Renal cortex interstitium (tissue), 11 donors: ENCODE data around the gene MRPL10. TPM values are rescaled to one million over a fixed set of nuclear protein-coding genes. Genes with fewer than 3 reads are reported as not detected.

Source experiments
- DNase-seq, 11 donors: peaks; one replicate each; pipeline ENCODE4 v3.0.0-alpha.2; 2013; ENCODE audit warnings: low read depth in 9 of 11, low spot score in 4 of 11; ENCODE audit errors: extremely low read depth in 1 of 11
- polyA plus RNA-seq, 3 donors: library from polyadenylated mRNA; unstranded; fragments of 120-200 nt; gene quantifications; one replicate each; pipeline ENCODE4 v1.2.1, GENCODE V29; 2013; ENCODE audit not compliant: insufficient read length in 3 of 3

Gene MRPL10
- polyA plus RNA-seq, 3 donors = 54.0 to 58.9 (median 58.4) TPM

DNA sequence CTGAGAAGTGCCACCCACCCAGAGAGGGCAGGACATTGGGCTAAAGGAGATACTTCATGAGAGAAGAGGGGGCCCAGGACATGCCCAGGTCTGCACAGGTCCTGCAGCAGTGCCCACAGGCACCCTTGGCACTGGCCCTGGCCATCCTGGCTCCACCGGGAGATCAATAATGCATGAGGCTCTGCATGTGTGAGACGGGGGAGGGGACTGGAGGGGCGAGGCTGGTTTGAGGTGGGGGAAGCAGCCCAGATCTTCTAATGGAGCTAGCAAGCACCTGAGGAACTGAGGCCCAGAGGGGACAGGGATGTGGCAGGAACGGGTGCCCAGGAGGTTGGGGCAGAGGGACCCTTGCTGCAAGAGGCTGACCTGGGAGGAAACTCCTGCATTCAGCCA, 10.3 kb downstream of the MRPL10 start:
- DNase-seq = no peak

DNA sequence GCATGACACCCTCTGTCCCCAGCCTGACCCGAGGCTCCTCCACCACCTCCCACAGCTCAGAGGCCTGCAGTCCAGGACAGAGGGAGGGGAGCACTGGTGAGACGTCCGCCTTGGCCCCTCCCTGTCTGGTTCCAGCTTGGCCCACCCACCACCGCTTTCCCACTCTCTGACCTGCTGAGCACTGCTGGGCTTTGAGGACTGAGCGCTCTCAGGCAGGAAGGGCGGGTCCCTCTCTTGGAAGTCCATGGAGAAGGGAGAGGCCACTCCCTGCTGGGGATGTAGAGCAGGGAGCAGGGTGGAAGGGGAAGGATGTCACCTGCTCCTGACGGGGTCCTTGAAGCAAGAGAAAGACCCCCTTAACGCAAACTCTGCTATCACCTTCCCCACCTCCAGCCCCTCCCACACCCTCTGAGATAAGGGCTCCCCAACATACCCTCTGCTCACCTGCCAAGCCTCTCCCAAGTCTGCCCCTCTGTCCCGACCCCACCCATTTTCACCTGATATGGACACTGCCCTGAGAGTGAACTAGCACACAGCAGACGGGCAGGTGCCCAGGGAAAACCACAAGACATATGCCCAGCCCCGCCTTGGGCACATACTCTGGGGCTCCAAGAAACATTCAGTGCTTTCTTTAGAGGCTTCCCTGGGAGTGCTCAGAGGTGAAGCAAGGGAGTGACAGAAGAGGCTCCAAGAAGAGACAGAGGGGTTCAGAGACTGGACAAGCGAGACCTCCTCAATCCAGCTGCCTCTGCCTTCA, 11.1 kb downstream of the MRPL10 start:
- DNase-seq = no peak

DNA sequence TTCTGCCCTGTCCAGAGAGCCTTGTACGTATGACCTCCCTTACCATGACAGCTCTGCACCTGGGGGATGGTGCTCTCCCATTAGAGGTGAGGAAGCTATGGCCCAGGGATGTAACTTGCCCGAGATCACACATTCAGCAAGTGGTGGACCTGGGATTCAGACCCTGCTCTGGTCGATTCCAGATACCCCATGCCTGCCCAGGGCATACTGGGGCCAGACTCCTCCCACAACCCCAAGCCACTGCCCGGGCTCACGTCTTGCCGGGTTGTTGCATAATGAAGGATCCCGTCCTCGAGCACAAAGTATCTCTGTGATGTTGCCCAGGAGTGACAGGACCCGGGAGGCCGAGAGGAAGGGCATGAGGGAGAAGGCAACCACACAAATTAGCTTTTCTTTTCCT, 11.9 kb downstream of the MRPL10 start:
- DNase-seq = no peak

DNA sequence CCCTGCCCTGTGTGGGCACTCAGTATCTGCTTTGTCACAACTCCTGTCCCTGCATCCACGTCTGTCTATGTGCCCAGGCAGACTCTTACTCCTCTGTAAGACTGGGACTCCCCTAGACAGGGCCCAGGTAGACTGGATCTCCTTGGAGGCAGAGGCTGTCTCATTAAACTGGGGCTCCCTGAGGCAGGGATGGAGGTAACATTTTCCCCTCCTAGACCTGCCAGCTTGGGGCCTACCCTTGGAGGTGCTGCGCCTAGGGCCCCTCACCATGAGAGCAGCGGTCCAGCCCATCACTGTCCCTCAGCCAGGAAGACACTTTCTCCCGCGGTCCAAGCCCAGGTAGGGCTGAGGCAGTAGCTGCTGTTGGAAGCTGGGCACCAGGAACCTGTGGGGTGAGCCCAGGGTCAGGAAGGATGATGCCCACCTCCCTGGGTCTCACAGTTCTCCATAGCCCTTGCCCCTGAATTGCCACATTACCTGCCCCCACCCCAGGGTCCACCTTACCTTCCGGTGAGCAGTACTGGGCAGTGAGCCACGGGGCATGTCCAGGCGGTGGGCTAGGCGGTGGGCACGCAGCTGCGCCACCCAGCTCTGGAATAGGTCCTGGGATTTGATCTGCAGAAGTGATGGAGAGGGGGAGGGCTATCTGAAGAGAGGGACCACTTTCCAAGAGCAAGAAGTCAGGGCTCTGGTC, 13.2 kb downstream of the MRPL10 start:
- no peak for DNase-seq

DNA sequence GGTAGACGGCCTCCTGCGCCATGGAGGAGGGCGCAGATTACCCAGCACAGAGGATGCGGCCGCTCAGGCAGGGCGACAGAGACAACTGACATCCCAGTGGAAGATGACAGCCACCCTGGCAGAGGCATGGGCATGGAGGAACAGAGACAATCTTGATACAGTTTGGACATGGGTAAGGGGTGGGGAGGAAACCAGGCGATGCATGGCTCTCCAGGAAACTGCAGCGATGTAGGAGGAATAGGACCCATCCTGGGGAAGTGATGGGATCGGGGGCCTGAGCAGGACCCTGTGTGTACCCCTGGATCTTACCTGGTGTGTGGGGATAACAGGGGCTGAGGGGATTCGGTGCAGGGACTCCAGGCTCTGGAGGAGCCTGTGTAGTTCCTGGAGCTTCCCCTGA, 14.4 kb downstream of the MRPL10 start:
- no peak for DNase-seq

DNA sequence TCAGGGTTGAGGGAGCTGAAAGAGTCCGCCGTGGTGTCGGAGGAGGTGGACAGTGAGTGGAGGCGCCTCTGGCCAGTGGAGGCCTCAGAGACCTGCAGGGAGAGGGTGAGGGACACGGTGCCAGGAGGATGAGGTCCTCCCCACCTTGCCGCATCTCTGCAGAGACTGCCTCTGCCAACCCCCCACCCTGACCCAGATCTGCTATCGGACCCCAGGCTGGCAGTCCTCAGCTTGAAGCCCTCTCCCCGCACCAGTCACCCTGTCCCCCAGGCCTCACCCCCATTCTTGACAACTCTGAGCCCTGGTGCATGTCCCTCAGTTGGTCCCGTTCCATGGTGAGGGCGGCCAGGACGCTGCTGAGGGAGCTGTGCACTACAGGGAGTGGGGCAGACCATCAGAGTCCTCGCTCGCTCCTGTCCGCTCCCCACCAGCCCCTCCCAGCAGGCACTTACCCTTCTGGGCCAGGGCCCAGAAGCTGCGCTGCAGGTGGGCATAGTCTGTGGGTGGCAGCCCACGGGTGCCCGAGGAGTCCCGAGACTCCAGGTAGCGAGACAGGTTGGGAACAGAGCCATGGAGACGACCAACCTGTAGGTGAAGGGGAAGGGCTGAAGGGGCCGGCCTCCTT, 15.1 kb downstream of the MRPL10 start:
- DNase-seq = no peak

GRCh38 chr17:47815106-47815918, 16.0 kb downstream of the MRPL10 start:
- DNase-seq = no peak

- no peak for DNase-seq
Observed at GRCh38 chr17:47813512-47814031, 17.8 kb downstream of the MRPL10 start.

- no peak for DNase-seq
Observed at GRCh38 chr17:47813077-47813476, 18.3 kb downstream of the MRPL10 start.

- no peak for DNase-seq
Observed at GRCh38 chr17:47812146-47812920, 19.0 kb downstream of the MRPL10 start.

DNA sequence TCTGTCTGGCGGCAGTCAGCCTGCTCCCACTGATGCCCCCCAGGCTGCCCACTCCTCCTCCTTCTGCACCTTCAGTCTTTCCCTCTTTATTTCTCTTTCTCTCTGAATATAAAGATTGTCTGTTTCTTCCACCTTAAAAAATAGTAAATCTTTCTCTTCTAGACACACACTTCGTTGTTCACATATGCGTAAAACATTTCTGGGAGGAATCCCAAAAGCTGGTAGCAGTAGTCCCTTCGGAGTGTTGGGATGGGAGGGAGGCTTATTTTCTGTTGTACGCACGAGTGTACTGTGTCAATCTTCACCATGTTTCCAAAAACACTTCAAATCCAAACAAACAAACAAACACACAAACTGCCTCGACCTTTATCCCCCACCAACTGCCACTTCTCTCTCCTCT, 19.6 kb downstream of the MRPL10 start:
- no peak for DNase-seq

DNA sequence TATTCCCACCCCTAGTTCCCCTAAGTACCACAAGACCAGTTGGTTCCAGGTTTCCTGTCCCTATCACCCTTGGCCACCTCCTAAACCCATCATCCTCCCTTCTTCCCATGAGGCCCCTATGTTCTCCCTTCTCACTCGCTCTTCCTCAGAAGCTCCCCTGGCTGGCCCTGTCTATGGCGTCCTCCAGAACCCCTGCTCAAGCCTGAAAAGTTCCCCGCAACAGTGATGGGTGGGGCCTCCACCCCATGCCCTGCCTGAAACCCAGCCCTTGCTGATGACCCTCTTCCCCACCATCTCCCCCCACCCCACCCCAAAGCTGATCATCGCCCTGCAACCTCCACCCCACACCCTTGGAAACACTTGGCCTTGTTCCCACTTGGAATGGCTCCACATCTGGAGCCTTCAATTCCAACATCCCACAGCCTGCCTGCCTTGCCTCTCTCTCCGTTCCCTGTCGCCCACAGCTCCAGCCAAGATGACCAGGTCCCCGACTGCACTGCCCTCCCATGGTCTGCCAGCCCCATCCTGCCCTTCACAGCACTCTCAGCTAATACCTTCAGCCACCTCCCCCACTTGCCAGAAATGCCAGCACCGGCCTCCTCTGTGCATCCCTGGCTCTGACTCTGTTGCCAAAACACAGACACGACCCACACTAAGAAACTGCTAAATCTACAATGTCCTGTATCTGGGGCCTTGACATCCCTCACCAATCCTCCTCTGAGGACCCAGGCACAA, 20.3 kb downstream of the MRPL10 start:
- DNase-seq = no peak

- no peak for DNase-seq
Observed at GRCh38 chr17:47810200-47810821, 21.0 kb downstream of the MRPL10 start.

GRCh38 chr17:47808830-47809480, 22.4 kb downstream of the MRPL10 start:
- no peak for DNase-seq

DNA sequence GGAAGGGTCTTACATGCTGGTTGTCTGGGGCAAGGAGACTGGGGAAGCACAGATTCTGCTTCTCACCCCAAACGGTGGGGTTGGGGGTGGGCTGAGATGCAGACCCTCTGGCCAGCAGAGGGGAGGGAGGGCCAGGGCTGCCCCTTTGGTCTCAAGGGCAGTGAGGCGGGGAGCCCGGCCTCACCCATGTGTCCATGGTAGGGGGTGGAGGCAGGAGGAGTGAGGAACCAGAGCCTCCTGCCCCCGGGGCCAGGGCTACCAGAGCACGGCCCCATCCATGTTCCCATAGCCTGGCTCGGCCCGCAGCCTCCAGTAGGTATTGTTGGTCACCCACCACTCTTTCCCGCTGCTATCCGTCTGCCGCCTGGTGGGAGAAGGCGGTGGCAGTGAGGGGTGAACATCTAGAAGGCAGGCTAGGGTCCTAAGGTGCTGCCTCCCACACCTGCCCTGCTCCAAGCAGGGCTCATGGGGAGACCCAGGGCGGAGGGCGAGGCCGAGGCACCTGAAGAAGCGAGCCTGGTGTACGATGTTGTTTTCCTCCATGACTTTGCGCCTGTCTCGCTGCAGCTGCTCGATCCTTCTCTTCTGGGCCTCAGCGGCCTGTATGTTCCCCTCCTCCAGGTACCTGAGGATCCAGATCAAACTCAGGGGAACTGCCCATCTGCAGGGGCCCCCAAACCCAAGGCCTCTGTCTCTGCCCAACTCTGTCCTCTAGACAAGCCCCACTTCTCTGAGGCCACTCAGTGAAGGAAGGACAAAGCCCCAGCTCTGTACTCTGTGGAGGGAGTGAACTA, 23.1 kb downstream of the MRPL10 start:
- no peak for DNase-seq

GRCh38 chr17:47807421-47807820, 23.9 kb downstream of the MRPL10 start:
- no peak for DNase-seq
